SK-N-SH (cell line): Measurements from ENCODE around the gene BTRC.

ENCODE experiments used
- EP300 ChIP-seq, 2 experiments: IDR thresholded peaks; 2 replicates each; pipeline versions ENCODE4 v1.4.0 to v1.6.1; 2012; ENCODE audit warnings: borderline replicate concordance in 1 of 2, low read depth in 1 of 2, low read length in 1 of 2
- POLR2AphosphoS5 ChIP-seq: IDR thresholded peaks from 2 replicates; pipeline ENCODE4 v1.6.1; 2012; ENCODE audit warnings: low read depth, low read length
- TAF1 ChIP-seq: IDR thresholded peaks from 2 replicates; pipeline ENCODE4 v1.6.1; 2012; ENCODE audit warnings: low read depth, mild to moderate bottlenecking, low read length, moderate library complexity, borderline replicate concordance
- YY1 ChIP-seq: IDR thresholded peaks from 2 replicates; pipeline ENCODE4 v1.4.0; 2012; ENCODE audit warnings: low read depth, mild to moderate bottlenecking
- TF ChIP-seq, protein P1 (sequence below): IDR thresholded peaks from 2 replicates; pipeline ENCODE4 v1.6.1; 2012; ENCODE audit warnings: mild to moderate bottlenecking, low read depth, low read length, moderate library complexity
- TF ChIP-seq, protein P2 (sequence below): fragments of 150-350 bp; IDR thresholded peaks from 2 replicates; pipeline ENCODE4 v1.6.1; 2016; ENCODE audit warnings: mild to moderate bottlenecking, low read depth, low read length
- TF ChIP-seq, protein P3 (sequence below): fragments of 200-600 bp; sonication (generic); IDR thresholded peaks from 2 replicates; pipeline ENCODE4 v1.6.1; 2017; ENCODE audit warnings: antibody characterized with exemption, mild to moderate bottlenecking, moderate library complexity
- TF ChIP-seq, protein P4 (sequence below): fragments of 150-350 bp; IDR thresholded peaks from 2 replicates; pipeline ENCODE4 v1.6.1; 2017; ENCODE audit warnings: antibody characterized with exemption, low read length, low read depth, borderline replicate concordance

DNA sequence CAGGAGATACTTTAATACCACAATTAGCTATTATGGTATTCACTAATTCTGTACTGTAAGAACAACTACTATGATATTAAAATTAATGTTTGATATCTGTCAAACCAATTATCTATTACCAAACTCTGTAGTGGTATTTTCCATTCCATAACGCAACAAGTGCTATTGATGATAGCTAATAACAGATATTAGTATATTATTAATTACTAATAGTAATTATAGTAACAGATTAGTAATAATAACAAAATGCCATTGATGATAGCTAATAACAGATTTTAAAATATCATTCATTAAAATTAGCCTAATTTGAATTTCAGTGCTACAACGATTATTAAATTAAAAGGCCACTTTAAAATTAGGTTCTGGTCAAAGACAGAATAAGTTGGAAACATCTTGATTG is 93.5 kb downstream of the BTRC start:
- TF ChIP-seq, protein P1, sequence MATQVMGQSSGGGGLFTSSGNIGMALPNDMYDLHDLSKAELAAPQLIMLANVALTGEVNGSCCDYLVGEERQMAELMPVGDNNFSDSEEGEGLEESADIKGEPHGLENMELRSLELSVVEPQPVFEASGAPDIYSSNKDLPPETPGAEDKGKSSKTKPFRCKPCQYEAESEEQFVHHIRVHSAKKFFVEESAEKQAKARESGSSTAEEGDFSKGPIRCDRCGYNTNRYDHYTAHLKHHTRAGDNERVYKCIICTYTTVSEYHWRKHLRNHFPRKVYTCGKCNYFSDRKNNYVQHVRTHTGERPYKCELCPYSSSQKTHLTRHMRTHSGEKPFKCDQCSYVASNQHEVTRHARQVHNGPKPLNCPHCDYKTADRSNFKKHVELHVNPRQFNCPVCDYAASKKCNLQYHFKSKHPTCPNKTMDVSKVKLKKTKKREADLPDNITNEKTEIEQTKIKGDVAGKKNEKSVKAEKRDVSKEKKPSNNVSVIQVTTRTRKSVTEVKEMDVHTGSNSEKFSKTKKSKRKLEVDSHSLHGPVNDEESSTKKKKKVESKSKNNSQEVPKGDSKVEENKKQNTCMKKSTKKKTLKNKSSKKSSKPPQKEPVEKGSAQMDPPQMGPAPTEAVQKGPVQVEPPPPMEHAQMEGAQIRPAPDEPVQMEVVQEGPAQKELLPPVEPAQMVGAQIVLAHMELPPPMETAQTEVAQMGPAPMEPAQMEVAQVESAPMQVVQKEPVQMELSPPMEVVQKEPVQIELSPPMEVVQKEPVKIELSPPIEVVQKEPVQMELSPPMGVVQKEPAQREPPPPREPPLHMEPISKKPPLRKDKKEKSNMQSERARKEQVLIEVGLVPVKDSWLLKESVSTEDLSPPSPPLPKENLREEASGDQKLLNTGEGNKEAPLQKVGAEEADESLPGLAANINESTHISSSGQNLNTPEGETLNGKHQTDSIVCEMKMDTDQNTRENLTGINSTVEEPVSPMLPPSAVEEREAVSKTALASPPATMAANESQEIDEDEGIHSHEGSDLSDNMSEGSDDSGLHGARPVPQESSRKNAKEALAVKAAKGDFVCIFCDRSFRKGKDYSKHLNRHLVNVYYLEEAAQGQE = no peak
- TF ChIP-seq, protein P2, sequence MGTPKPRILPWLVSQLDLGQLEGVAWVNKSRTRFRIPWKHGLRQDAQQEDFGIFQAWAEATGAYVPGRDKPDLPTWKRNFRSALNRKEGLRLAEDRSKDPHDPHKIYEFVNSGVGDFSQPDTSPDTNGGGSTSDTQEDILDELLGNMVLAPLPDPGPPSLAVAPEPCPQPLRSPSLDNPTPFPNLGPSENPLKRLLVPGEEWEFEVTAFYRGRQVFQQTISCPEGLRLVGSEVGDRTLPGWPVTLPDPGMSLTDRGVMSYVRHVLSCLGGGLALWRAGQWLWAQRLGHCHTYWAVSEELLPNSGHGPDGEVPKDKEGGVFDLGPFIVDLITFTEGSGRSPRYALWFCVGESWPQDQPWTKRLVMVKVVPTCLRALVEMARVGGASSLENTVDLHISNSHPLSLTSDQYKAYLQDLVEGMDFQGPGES = no peak
- TF ChIP-seq, protein P3, sequence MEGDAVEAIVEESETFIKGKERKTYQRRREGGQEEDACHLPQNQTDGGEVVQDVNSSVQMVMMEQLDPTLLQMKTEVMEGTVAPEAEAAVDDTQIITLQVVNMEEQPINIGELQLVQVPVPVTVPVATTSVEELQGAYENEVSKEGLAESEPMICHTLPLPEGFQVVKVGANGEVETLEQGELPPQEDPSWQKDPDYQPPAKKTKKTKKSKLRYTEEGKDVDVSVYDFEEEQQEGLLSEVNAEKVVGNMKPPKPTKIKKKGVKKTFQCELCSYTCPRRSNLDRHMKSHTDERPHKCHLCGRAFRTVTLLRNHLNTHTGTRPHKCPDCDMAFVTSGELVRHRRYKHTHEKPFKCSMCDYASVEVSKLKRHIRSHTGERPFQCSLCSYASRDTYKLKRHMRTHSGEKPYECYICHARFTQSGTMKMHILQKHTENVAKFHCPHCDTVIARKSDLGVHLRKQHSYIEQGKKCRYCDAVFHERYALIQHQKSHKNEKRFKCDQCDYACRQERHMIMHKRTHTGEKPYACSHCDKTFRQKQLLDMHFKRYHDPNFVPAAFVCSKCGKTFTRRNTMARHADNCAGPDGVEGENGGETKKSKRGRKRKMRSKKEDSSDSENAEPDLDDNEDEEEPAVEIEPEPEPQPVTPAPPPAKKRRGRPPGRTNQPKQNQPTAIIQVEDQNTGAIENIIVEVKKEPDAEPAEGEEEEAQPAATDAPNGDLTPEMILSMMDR = no peak
- TF ChIP-seq YY1 (no peak), TAF1 (no peak), EP300 (IDR thresholded peaks at IDR 0.05; ENCODE audit: borderline replicate concordance in 1 of 2, low read depth in 1 of 2, low read length in 1 of 2) (no peak), POLR2AphosphoS5 (no peak)
- TF ChIP-seq, protein P4, sequence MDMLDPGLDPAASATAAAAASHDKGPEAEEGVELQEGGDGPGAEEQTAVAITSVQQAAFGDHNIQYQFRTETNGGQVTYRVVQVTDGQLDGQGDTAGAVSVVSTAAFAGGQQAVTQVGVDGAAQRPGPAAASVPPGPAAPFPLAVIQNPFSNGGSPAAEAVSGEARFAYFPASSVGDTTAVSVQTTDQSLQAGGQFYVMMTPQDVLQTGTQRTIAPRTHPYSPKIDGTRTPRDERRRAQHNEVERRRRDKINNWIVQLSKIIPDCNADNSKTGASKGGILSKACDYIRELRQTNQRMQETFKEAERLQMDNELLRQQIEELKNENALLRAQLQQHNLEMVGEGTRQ = no peak
